ENCODE measurements around the gene DDHD1. TPM values are rescaled to one million over a fixed set of nuclear protein-coding genes. Genes with fewer than 3 reads are reported as not detected.

Gene DDHD1
- total RNA-seq, 1 experiment from 2014 or later = 10.6 TPM

GRCh38 chr14:53109105-53110041, 43.8 kb downstream of the DDHD1 start:
- BruUV-seq (replicated peaks) = no TSS peak
- Histone ChIP-seq H3K4me3 (ENCODE audit: low read depth in 2 of 2, low read length in 2 of 2) (no peak overlapping the region), H3K9me3 (ENCODE audit: control insufficient read depth, insufficient read depth, low read depth, low read length) (peaks cover 4% of the 10 kb centered on the region; the same call in 1 of the 2 replicates), H3K4me1 (ENCODE audit: control insufficient read depth, insufficient read depth, low read length) (no peaks in the 10 kb centered on the region), H3K36me3 (ENCODE audit: control insufficient read depth, insufficient read depth, low read length) (no peaks in the 10 kb centered on the region), H3K27me3 (ENCODE audit: control insufficient read depth, insufficient read depth, low read length) (no peaks in the 10 kb centered on the region), H3K27ac (ENCODE audit: low read length) (no peak overlapping the region)
- TF ChIP-seq TCF7L2 (IDR thresholded peaks at IDR 0.05; ENCODE audit: low read depth, low read length) = no peak
- TF ChIP-seq, protein P1, sequence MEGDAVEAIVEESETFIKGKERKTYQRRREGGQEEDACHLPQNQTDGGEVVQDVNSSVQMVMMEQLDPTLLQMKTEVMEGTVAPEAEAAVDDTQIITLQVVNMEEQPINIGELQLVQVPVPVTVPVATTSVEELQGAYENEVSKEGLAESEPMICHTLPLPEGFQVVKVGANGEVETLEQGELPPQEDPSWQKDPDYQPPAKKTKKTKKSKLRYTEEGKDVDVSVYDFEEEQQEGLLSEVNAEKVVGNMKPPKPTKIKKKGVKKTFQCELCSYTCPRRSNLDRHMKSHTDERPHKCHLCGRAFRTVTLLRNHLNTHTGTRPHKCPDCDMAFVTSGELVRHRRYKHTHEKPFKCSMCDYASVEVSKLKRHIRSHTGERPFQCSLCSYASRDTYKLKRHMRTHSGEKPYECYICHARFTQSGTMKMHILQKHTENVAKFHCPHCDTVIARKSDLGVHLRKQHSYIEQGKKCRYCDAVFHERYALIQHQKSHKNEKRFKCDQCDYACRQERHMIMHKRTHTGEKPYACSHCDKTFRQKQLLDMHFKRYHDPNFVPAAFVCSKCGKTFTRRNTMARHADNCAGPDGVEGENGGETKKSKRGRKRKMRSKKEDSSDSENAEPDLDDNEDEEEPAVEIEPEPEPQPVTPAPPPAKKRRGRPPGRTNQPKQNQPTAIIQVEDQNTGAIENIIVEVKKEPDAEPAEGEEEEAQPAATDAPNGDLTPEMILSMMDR (IDR thresholded peaks at IDR 0.05) = no peak
- TF ChIP-seq REST (IDR thresholded peaks at IDR 0.05; ENCODE audit: insufficient read depth in 1 of 2, low read depth in 2 of 2, low read length in 1 of 2) = no peak
- no peak for TF ChIP-seq SIN3A (IDR thresholded peaks at IDR 0.05; ENCODE audit: borderline replicate concordance, insufficient read depth, low read depth, low read length)
- no peak for TF ChIP-seq POLR2AphosphoS5 (IDR thresholded peaks at IDR 0.05; ENCODE audit: low read depth, low read length)
- ATAC-seq = no peak
- POLR2A ChIA-PET = no interaction called here
- CTCF ChIA-PET = no interaction called here
- in situ Hi-C loops (cut with HindIII; ENCODE audit: low pct_unique_long_range_greater_than_20kb, low sequenced_read_pairs) = no loop called here
- intact Hi-C loops (cut with micrococcal nuclease; ENCODE audit: unreplicated experiment) = no loop called here
- DNase-seq (ENCODE audit: low read depth, low spot score) = no peak

DNA sequence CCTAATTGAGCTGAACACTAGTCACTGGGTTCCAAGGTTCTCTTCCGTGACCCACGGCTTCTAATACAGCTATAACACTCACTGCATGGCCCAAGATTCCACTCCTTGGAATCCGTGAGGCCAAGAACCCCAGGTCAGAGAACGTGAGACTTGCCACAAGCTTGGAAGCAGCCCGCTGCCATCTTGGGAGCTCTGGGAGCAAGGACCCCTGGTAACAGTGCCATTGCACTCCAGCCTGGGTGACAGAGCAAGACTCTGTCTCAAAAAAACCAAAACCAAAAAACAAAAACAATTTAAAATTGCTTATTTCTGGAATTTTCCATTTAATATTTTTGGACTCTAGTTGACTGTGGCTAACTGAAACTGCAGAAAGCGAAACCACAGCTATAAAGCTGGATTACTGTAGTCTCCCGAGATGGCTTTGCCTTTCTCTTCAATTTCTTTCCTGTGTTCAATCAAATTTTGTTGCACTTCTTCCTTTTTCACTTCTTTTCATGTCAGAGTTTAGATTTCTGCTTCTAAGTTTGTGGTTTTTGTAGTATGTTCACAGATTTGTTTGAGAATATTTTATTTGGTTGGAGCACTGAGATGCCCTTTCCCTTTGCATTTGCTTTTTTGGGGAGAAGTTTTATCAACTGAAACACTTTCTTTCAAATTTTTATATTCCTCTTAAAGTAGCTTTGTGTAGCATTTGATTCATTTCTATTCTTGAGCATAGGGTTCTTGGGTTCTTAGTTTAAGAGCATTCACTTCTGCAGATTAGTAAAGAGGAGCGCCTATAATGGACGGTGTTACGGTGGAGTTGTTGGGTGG, 44.6 kb downstream of the DDHD1 start:
- no TSS peak for BruUV-seq (replicated peaks)
- DNase-seq (ENCODE audit: low read depth, low spot score) (no peak), ATAC-seq (no peak)
- intact Hi-C loops (cut with micrococcal nuclease; ENCODE audit: unreplicated experiment) = no loop called here
- peaks cover 4% of the 10 kb centered on the region; the same call in 1 of the 2 replicates for H3K9me3 ChIP-seq (ENCODE audit: control insufficient read depth, insufficient read depth, low read depth, low read length)
- H3K27me3 ChIP-seq (ENCODE audit: control insufficient read depth, insufficient read depth, low read length) = no peaks in the 10 kb centered on the region
- CTCF ChIA-PET = no interaction called here
- POLR2A ChIA-PET = no interaction called here
- H3K36me3 ChIP-seq (ENCODE audit: control insufficient read depth, insufficient read depth, low read length) = no peaks in the 10 kb centered on the region
- in situ Hi-C loops (cut with HindIII; ENCODE audit: low pct_unique_long_range_greater_than_20kb, low sequenced_read_pairs) = no loop called here
- H3K4me3 ChIP-seq (ENCODE audit: low read depth in 2 of 2, low read length in 2 of 2) = no peak overlapping the region
- H3K27ac ChIP-seq (ENCODE audit: low read length) = no peak overlapping the region
- peaks cover 2% of the 10 kb centered on the region; the same call in 1 of the 2 replicates for H3K4me1 ChIP-seq (ENCODE audit: control insufficient read depth, insufficient read depth, low read length)
- TF ChIP-seq REST (IDR thresholded peaks at IDR 0.05; ENCODE audit: insufficient read depth in 1 of 2, low read depth in 2 of 2, low read length in 1 of 2) = no peak
- TF ChIP-seq, protein P1 (IDR thresholded peaks at IDR 0.05) = no peak
- no peak for TF ChIP-seq POLR2AphosphoS5 (IDR thresholded peaks at IDR 0.05; ENCODE audit: low read depth, low read length)
- no peak for TF ChIP-seq TCF7L2 (IDR thresholded peaks at IDR 0.05; ENCODE audit: low read depth, low read length)
- no peak for TF ChIP-seq SIN3A (IDR thresholded peaks at IDR 0.05; ENCODE audit: borderline replicate concordance, insufficient read depth, low read depth, low read length)
